Lower leg skin (tissue), 3 donors: Measurements from ENCODE around the gene LHX6.

ENCODE experiments used
- POLR2A ChIP-seq, 2 donors: fragments of 450-650 bp; IDR thresholded peaks; one replicate each; pipeline ENCODE4 v1.6.1; 2016 to 2017; ENCODE audit warnings: antibody characterized with exemption in 2 of 2, mild to moderate bottlenecking in 1 of 2, moderate library complexity in 1 of 2
- TF ChIP-seq, protein P1 (sequence below), 3 donors: fragments of 450-650 bp; IDR thresholded peaks; one replicate each; pipeline ENCODE4 v1.5.1; 2016; ENCODE audit warnings: antibody characterized with exemption in 3 of 3, mild to moderate bottlenecking in 3 of 3, moderate library complexity in 2 of 3

DNA sequence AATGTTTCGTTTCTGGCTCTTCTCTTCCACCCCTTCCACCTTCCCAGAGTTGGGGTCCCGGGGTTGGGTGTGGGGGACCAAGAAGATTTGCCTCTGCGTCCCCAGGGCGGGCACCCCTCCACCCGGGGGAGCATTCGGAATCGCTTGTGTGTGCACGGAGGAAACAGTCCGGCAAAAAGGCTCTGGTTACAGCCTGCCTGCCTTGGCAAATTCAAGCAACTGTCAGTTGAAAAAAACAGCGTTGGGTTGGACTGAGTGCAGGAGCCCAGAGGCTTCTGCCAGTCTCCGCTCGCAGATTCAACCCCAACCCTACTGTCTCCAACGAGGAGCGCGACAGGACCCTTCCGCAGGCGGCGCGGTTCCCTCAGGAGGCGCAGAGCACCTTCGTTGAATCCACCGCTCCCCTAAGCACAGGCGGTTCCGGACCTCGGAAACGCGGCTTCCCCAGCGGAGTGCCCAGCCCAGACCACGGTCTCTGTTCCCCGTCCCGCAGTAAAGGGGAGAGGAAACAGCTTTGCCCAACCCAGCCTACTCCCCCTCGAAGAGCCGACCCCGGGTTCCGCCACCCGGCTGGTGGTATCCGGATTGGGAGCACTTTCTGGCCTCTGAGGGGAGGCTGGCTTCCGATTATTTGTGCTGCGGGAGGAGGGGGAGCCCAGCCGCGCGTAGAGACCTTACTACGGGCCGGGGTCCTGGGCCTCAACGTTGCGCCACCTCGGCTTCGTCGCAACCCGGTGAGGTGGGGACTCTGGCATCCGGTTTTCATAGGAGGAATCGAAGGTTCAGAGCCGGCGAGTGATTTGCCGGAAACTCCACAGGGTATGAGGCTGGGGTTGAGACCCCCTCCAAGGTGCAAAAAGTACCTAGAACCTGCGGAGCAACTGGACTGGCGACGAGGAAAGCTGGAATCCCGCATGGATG lies 9.6 kb downstream of the LHX6 start:
- TF ChIP-seq, protein P1, sequence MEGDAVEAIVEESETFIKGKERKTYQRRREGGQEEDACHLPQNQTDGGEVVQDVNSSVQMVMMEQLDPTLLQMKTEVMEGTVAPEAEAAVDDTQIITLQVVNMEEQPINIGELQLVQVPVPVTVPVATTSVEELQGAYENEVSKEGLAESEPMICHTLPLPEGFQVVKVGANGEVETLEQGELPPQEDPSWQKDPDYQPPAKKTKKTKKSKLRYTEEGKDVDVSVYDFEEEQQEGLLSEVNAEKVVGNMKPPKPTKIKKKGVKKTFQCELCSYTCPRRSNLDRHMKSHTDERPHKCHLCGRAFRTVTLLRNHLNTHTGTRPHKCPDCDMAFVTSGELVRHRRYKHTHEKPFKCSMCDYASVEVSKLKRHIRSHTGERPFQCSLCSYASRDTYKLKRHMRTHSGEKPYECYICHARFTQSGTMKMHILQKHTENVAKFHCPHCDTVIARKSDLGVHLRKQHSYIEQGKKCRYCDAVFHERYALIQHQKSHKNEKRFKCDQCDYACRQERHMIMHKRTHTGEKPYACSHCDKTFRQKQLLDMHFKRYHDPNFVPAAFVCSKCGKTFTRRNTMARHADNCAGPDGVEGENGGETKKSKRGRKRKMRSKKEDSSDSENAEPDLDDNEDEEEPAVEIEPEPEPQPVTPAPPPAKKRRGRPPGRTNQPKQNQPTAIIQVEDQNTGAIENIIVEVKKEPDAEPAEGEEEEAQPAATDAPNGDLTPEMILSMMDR (IDR thresholded peaks at IDR 0.05) = no peak
- TF ChIP-seq POLR2A (IDR thresholded peaks at IDR 0.05) = no peak
